GM19025 (cell line): ENCODE data around the gene AP1S3.

Experiments used
- ATAC-seq: cut with Tn5 transposase; IDR thresholded peaks from one replicate; pipeline ENCODE4 v1.9.1; 2021; ENCODE audit warnings: mild to moderate bottlenecking, low read depth, moderate library complexity; ENCODE audit not compliant: unreplicated experiment

Gene AP1S3

DNA sequence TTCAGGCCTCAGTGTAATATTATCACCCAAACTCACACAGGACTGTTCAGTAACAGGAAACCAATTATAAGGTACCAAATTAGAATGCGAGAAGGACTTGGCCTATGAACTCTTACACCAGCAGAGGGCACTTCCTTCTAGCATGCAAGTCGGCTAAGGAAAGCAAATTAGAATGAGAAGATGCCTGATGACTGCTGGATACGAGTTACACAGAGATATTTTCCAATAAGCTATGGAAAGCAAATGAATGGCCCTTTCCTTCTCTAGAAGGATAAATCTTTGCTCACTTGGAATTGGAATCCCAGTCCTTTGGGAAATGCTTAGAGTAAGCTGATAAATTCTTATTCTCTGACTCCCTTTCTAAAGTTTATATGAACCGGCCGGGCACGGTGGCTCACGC is 109.8 kb downstream of the AP1S3 start:
- ATAC-seq, result no peak

DNA sequence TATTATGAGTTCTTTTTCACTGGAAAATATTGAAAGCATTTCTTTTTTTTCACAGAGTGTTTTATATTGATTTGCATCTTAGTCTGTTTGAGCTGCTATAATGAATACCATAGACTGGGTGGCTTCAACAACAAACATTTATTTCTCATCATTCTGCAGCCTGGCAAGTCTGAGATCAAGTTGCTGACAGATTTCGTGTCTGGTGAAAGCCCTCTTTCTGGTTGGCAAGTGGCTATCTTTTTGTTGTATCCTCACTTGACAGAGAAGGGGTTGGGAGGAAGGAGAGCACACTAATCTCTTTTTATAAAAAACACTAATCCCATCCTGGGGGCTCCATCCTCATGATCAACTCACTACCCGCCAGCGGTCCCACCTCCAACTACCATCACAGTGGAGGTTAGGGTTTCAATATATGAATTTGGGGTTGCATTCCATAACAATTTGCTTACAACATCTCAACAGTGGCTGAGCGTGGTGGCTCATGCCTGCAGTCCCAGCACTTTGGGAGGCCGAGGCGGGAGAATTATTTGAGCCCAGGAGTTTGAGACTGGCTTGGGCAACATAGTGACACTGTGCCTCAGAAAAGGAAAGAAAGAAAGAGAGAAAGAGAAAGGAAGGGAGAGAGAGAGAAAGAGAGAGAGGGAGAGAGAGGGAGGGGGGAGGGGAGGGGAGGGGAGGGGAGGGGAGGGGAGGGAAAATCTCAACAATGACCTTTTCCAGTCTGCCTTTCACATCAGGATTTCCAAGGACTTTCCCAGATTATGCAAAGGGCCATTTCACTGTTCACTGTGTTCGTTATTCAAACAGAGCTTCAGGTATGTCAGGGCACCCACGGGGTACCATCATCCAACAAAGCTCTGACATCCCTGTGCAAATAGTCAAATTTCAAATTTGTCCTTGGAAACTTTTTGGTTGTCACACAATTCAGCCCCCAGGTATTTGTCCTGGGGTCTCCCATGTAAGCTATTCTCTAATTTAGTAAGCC is 111.1 kb downstream of the AP1S3 start:
- ATAC-seq, result no peak

DNA sequence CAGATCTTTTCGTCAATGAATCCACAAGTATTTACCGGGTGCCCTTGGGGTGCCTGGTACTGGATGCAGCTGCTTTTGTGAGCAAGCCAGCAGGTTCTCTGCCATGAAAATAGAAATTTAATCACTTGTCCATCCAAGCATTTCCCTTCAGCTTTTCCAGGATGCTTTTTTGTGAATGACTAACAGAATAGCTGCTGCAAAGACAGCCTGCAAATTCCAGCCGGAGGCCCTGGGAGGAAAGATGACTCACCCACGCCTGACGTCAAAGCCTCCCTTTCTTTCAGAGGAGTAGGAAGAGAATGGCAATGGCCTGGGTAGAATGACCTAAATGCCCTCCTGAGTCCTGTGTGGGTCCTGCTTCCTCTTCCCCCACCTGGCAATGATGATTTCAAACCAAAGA is 111.9 kb downstream of the AP1S3 start:
- no peak for ATAC-seq

DNA sequence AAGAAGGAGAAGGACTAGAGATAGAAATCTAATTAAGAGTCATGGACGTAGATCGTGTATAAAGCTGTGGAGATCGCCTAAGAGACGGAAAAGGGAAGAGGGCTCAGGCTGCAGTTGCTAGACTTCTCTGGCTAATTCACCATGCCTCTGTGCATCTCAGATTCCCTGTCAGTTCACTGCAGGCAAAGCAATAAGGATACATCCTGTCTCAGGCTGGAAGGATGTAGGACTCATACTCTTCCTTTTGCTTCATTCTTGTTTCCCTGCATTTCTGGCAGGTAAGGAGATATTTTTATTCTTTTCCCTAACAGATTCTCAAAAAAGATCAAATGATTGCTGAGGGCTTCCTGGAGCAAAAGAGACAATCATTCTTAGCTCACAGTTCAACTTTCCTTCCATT is 112.5 kb downstream of the AP1S3 start:
- ATAC-seq, result no peak

DNA sequence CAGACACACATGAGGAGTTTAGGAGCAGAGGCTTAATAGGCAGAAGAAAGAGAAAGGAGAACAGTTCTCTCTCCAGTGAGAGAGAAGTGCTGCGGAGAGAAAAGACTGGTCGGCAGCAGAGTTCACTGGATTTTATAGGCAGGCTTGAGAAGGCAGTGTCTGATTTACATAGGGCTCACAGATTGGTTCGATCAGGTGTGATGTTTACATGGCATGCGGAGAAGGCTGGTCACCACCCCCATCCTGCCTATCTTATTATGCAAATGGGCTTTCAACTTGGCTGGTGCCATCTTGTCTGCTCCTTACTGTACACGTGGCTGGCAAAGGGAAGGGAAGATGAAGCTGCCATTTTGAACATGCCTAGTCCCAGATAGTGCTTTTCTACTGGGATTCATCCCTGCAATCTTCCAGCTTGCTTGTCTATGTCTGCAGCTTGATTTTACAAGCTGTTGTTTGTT is 113.4 kb downstream of the AP1S3 start:
- no peak for ATAC-seq

DNA sequence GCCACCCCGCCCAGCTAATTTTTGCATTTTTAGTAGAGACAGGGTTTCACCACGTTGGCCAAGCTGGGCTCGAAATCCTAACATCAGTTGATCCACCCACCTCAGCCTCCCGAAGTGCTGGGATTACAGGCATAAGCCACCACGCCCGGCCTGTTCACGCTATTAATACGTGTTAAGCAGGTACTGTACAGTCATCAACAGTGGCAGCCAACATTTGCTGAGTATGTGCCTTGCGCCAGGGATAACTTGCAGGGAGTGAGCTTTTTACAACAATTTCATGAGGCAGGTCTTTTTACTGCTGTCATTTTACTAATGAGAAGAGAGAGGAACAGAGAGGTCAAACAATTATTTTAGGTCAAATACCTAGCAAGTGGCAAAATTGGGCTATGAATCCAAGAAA is 115.2 kb downstream of the AP1S3 start:
- ATAC-seq, result no peak

DNA sequence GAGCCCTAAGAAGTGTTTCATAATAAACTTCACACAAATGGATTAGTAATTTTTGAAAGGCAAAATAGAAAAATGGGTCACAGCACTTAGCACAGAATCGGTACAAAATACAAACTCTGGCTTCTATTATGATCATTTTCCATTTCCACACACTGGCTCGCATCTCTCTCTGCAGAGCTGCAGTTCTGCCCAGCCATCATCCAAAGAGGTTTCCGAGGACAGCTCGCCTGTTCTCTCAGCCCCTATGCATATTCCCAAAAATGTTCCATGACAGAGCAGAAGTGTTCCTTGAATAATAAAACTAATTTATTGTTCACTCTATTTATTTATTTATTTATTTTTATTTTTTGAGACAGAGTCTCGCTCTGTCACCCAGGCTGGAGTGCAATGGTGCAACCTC is 115.6 kb downstream of the AP1S3 start:
- no peak for ATAC-seq

DNA sequence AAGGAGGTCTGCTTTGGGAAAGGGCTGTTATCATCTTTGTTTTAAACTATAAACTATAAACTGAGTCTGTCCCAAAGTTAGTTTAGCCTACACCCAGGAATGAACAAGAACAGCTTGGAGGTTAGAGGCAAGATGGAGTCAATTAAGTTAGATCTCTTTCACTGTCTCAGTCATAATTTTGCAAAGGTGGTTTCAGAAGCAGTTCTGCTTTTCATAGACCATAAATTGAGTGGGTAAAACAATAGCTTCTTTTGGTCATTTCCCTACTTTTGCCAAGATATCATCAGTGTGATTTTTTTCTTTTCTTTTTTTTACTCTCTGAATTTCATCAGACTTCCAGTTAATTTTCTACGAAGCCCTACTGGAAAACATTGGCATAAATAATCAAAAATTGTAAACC is 117.0 kb downstream of the AP1S3 start:
- no peak for ATAC-seq

DNA sequence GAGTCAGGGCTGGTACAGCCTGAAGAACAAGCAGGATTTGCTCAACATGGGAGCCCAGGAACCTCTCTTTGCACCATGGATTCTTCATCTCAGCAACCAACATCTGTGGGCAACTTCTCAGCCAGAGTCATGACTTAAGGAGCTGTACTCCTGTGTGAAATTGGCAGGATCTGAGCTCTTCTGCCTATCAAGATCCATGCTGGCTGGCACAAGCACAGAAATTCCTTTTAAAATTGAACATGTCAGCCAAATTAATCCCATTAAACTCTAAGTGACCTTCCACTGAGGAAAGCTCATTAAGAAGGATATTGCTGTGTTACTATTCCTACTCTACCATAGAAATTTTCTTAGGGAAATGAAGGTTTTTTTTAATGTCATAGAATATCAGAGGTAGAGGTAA is 124.7 kb downstream of the AP1S3 start:
- no peak for ATAC-seq

DNA sequence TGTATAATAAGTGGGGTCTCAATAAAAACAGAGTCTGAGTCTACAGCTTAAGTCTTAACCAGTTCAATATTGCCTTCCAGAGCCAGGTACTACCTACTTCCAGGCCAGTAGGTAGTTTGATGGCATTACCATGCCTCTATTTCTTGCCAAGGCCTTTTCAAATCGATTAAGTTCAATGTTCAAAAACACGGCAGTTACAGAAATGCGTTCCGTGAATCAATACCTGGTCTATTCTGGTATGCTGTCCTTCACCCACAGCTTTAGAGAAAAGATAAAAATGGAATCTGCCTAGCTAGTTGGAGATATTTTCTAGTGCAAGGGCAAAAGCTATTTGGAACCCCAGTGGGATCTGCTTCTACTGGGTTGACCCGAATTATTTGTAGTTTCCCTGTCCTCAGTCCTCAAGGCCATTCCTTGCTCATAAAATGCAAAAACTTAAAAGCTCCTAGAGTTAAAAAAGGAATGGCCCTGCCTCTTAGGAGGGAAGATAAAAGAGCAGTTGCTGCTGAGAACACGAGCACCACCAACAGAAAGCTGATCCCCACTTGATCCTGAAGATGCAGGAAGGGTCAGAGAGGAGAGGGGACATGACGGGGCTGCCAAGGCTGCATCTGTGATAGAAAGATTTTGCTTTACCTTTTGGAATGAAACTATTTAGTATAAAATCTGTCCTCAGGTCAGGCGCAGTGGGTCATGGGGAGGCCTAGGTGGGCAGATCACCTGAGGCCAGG is 125.6 kb downstream of the AP1S3 start:
- ATAC-seq, result no peak
